ENCODE data around the gene CLSTN3.

DNA sequence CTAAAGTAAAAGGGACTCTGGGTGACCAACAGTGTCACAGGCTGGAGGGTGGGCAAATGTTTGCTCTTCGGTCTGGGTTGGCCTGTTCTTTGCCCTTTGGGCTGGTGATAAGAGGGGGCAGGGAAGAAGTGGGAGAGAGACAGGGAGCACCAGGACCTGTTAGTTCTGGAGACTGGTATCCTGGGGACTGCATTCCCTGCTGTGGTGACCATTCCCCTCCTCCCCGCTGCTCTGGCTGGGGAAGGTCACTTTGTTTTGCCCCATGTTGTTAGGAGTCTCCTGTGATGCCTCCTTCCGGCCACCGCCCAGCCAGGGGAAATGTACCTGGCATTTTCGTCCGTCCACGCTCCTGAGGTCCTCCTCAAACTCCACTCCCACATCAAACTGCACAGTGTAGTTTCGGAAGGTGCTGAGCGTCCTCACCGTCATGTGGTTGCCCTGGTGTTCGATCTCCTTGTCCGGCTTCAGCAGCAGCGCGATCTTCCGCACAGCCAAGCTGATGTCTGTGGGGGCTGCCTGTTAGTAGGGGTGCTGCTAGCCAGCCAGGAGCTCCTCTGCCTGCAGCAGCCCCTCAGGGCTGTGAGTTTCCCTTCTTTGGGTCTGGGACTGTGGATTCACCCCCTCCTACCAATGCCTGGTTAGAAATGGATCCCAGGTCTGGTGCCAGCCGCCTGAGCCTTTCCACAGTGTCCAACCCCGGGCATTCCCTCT lies 2.1 kb upstream of the CLSTN3 start:
- no peak for TF ChIP-seq POLR2A (IDR thresholded peaks at IDR 0.05)
- TF ChIP-seq, protein P1, sequence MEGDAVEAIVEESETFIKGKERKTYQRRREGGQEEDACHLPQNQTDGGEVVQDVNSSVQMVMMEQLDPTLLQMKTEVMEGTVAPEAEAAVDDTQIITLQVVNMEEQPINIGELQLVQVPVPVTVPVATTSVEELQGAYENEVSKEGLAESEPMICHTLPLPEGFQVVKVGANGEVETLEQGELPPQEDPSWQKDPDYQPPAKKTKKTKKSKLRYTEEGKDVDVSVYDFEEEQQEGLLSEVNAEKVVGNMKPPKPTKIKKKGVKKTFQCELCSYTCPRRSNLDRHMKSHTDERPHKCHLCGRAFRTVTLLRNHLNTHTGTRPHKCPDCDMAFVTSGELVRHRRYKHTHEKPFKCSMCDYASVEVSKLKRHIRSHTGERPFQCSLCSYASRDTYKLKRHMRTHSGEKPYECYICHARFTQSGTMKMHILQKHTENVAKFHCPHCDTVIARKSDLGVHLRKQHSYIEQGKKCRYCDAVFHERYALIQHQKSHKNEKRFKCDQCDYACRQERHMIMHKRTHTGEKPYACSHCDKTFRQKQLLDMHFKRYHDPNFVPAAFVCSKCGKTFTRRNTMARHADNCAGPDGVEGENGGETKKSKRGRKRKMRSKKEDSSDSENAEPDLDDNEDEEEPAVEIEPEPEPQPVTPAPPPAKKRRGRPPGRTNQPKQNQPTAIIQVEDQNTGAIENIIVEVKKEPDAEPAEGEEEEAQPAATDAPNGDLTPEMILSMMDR (IDR thresholded peaks at IDR 0.05) = no peak

All from thyroid gland (tissue), 4 donors.